HG03039 (cell line): ENCODE measurements around the gene CFAP90.

Experiments used
- ATAC-seq: cut with Tn5 transposase; IDR thresholded peaks from one replicate; pipeline ENCODE4 v1.9.1; 2021; ENCODE audit warnings: mild to moderate bottlenecking, moderate library complexity; ENCODE audit not compliant: unreplicated experiment

CFAP90 gene

DNA sequence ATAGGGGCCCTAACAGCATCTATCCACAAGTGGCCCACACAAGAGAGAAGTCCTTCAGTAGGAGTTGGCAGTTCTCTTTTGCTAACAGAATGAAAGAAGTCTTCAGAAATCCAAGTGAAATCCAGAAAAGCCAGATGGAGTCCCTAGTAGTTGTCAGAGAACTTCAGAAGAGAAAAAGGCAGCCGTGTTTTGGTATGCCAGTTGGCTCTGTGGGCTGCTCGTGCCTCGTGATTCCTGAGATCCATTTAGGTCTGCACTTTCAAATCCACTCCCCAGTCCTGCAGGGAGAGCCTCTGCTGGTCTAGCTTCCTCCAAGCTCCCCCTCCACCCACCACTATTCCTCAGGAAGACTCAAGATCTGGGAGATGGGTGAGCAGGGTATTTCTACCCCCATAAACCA lies 69.0 kb downstream of the CFAP90 start:
- no peak for ATAC-seq
